ENCODE measurements around the gene FBXO31.

DNA sequence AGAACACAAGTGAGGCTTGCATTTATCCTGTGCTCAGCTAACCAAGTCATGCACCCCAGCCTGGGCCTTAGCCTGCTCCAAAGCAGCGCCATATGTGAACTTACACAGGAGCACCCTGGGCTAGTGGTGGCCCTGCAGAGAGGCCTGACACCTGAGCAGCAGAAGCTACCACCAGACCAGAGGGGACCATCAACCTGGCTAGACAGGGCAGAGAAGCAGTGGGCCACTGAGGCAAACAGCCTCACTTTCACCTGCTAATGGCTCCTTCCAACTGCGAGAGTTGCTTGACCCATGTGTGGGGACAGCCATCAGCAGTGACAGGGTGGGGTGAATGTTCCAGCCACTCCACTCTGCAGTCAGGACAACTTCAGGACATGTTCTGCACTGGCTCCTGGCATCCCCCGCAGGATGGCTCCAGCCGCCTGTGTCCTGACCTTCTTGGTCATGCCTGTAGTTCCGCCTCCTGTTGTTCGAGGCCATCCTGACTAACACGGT is 63.5 kb downstream of the FBXO31 start:
- TF ChIP-seq, protein P1, sequence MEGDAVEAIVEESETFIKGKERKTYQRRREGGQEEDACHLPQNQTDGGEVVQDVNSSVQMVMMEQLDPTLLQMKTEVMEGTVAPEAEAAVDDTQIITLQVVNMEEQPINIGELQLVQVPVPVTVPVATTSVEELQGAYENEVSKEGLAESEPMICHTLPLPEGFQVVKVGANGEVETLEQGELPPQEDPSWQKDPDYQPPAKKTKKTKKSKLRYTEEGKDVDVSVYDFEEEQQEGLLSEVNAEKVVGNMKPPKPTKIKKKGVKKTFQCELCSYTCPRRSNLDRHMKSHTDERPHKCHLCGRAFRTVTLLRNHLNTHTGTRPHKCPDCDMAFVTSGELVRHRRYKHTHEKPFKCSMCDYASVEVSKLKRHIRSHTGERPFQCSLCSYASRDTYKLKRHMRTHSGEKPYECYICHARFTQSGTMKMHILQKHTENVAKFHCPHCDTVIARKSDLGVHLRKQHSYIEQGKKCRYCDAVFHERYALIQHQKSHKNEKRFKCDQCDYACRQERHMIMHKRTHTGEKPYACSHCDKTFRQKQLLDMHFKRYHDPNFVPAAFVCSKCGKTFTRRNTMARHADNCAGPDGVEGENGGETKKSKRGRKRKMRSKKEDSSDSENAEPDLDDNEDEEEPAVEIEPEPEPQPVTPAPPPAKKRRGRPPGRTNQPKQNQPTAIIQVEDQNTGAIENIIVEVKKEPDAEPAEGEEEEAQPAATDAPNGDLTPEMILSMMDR (IDR thresholded peaks at IDR 0.05; ENCODE audit: low read length), result no peak
- TF ChIP-seq EZH2 (IDR thresholded peaks at IDR 0.05; ENCODE audit: borderline replicate concordance, low read length), result no peak
